H1 (cell line): ENCODE data around the gene SLFN5. TPM values are rescaled to one million over a fixed set of nuclear protein-coding genes. Genes with fewer than 3 reads are reported as not detected.

Experiments used
- EP300 ChIP-seq, 2 experiments: IDR thresholded peaks; 1 replicate in 1 of 2; 2 replicates in 1 of 2; pipeline ENCODE4 v1.6.1; 2011 to 2012; ENCODE audit warnings: low read depth in 2 of 2, low read length in 2 of 2, mild to moderate bottlenecking in 2 of 2, borderline replicate concordance in 1 of 2, inconsistent platforms in 1 of 2, moderate library complexity in 1 of 2
- GTF2F1 ChIP-seq: IDR thresholded peaks from 2 replicates; pipeline ENCODE4 v1.6.1; 2012; ENCODE audit warnings: low read depth, low read length, improper control_type of control experiment, borderline replicate concordance
- KDM1A ChIP-seq: fragments of 200-600, 300-600 bp; sonication (generic); IDR thresholded peaks from 2 replicates; pipeline ENCODE4 v1.7.1; 2016; ENCODE audit warnings: mild to moderate bottlenecking, low read length, borderline replicate concordance
- RBBP5 ChIP-seq: IDR thresholded peaks from 2 replicates; pipeline ENCODE4 v1.7.1; 2012; ENCODE audit warnings: low read depth, mild to moderate bottlenecking, inconsistent platforms, low read length, moderate library complexity, borderline replicate concordance
- polyA plus RNA-seq, 7 experiments: library from polyadenylated mRNA; depleted of rRNA in 3 of 7; stranded (reverse) in 5 of 7; unstranded in 2 of 7; fragments of >200 nt in 5 of 7; fragments of 200-250 nt in 2 of 7; gene quantifications; 1 replicate in 5 of 7; 2 replicates in 1 of 7; 4 replicates in 1 of 7; pipeline versions ENCODE4 v1.2.1 to v1.2.3, GENCODE V29; 2011 to 2013; ENCODE audit warnings: missing spikeins in 2 of 7, mixed read lengths in 2 of 7
- total RNA-seq: library from RNA; stranded (reverse); fragmentation: NEBNext Ultra II Directional; extraction: Animal tissue kit (Norgen Biotek cat#: 25700); gene quantifications from 2 replicates; pipeline ENCODE4 v1.2.1, GENCODE V29; 2021

Gene SLFN5
- total and polyA plus RNA-seq, 2 of the 8 experiments (the other 6 are each of a cell fraction or from before 2014, with no cell fraction given) = 0.86 to 3.0 TPM

- TF ChIP-seq RBBP5 (no peak), GTF2F1 (no peak), EP300 (IDR thresholded peaks at IDR 0.05; ENCODE audit: borderline replicate concordance in 1 of 2, low read depth in 2 of 2, low read length in 2 of 2) (no peak), KDM1A (no peak)
Observed at GRCh38 chr17:35217107-35217506, 25.8 kb upstream of the SLFN5 start (continued).
